LNCaP clone FGC (cell line): ENCODE results near the gene TMEM121.

Experiments
- DNase-seq: peaks from one replicate; pipeline ENCODE4 v3.0.0-alpha.2; 2011; ENCODE audit warnings: low read depth
- H3K4me3 ChIP-seq: 2 replicates; pipeline ENCODE4 v1.5.1; 2011; ENCODE audit warnings: mild to moderate bottlenecking, low read depth, low read length, control low read depth
- TF ChIP-seq, protein P1 (sequence below): IDR thresholded peaks from 2 replicates; pipeline ENCODE4 v1.5.1; 2012; ENCODE audit warnings: mild to moderate bottlenecking; ENCODE audit not compliant: control insufficient read depth, insufficient read depth; ENCODE audit errors: extremely low read depth

The TMEM121 gene

DNA sequence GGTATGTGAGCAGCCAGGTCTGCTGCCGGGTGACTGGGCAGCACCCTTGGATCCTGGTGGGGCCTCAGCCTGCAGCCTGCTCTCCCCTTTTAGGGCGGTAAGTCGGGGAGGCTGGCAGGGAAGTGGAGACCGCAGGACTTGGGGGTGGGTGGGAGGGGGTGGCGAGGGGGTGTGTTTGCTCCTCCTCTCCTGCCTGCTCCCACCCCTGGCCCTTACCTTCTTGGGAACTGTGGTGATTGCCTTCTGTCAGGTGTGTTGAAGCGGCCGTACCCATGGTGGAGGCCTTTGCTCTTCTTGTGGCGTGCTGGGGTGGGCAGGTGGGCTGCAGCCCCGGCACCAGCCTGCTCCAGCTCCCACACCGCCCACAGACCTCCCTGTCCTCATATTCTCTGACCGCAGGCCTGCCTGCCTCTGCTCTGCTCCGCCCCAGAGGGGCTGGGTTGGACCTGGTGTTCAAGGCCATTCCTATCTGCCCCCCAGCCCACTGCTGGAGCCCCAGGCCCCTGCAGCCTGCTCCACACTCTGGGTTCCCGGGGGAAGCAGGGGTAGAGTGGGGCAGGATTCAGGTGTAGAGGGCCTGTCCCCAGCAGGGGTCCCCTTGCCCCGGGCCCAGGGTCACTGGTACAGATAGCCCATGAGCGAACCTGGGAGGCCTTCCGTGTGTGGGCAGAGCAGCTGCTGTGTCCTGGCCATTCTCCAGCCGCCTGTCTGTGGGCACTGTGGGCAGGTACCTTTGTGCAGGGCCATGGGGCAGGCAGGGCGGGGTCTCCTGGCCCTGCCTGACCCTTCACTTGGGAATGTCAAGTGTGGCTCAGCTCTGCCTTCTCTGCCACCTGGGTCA is 30.2 kb upstream of the TMEM121 start:
- TF ChIP-seq, protein P1, sequence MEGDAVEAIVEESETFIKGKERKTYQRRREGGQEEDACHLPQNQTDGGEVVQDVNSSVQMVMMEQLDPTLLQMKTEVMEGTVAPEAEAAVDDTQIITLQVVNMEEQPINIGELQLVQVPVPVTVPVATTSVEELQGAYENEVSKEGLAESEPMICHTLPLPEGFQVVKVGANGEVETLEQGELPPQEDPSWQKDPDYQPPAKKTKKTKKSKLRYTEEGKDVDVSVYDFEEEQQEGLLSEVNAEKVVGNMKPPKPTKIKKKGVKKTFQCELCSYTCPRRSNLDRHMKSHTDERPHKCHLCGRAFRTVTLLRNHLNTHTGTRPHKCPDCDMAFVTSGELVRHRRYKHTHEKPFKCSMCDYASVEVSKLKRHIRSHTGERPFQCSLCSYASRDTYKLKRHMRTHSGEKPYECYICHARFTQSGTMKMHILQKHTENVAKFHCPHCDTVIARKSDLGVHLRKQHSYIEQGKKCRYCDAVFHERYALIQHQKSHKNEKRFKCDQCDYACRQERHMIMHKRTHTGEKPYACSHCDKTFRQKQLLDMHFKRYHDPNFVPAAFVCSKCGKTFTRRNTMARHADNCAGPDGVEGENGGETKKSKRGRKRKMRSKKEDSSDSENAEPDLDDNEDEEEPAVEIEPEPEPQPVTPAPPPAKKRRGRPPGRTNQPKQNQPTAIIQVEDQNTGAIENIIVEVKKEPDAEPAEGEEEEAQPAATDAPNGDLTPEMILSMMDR, result no peak
- H3K4me3 ChIP-seq, result no peak overlapping the region
- DNase-seq, result no peak

DNA sequence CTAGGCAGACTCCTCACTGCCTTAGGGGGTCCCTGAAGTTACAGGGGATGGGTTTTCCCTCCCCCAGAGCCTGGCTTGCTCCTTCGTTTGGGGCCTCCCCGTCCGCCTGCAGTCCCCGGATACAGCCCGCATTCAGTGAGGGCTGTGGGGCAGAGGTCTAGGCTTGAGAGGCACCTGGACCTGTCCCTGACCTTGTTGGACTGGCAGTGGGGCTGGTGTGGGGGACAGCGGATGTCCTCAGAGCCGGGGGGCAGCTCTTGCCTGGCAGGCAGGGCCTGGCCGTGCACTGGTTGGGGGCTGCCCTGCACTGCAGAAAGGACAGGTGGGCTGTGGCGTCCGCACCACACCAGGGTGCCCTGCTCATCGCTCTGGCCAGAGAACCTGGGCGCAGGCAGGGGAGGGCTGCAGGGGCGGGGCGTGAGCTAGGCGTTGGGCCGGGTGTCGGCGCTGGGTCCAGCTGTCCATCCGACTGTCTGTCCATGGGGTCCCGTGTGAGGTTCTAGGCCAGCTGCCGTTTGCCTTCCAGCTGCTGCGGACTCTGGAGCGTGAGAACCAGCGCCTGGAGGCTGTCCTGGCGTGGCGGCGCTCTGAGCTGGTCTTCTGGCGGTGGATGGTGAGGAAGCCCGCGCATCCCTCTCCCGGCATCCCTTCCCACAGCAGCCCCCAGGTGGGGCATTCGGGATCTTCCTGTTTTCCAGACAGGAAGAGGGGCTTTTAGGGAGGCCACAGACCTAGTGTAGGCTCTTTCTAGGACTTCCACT is 29.4 kb upstream of the TMEM121 start:
- TF ChIP-seq, protein P1, result no peak
- DNase-seq, result no peak
- H3K4me3 ChIP-seq, result no peak overlapping the region

DNA sequence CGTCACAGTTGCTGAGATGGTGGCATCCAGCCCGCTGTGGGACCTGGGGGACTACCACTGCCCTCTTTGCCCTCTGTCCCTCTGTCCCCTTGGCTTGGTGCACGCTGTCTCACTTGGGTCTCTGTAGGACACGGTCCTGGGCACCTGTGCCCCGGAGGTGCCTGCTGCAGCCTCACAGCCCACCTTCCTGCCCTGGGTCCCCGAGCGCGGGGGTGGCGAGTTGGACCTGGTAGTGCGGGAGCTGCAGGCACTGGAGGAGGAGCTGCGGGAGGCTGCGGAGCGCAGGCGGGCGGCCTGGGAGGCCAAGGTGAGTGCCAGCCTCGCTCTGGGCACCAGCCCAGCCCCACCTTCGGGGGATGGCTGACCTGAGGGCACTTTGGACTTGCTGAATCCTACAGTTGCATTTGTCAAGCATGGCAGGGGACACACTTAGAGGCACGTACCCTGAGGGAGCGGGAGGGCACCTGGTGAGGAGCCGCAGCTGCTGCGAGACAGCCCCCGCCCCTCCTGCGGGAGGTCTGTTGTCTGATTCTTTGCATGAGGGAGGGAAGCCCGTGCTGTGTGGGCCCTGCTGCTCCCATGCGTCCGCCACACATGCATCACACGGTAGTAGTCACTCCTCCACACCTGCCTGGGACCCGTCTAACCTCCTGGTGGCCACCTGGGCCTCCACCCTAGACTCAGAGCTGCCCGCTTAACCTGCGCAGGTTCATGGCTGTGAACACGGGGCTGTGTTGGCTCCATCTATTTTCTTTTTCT is 28.5 kb upstream of the TMEM121 start:
- no peak overlapping the region for H3K4me3 ChIP-seq
- TF ChIP-seq, protein P1, result no peak
- DNase-seq, result no peak

DNA sequence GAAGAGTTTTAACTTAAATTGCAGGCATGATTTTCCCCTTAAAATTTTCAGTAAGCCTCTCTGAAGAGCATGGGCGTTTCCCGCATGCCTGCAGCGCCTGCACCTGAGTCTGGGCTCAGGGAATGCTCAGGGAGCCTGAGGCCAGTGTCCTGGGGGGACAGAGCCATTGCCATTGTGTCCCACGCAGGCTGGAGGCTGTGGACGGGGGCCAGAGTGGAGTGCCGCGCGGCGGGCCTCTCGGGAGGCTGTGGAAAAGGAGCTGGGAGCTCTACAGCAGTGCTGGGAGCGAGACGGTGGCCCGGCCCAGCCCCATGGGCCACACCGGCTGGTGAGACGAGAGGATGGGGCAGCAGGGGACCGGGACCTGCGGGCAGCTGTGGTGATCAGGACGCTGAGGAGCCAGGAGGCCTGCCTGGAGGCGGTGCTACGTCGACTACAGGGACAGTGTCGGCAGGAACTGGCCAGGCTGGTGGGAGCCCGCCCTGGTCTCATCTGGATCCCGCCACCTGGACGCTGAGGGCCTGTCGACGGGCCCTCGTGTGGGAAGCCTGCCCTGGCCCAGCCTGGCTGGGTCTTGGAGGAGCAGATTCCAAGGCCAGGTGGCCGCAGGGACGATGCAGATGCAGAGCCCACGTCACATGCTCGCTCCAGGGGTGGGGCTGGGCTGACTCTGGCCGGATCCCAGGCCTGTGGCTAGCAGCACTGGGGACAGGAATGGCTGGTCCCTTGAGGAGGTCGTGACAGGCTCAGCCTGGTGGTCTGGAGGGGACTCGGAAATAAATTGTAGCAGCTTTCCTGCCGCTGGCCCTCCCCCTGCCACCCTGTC is 27.7 kb upstream of the TMEM121 start:
- TF ChIP-seq, protein P1, result no peak
- DNase-seq, result no peak
- no peak overlapping the region for H3K4me3 ChIP-seq

DNA sequence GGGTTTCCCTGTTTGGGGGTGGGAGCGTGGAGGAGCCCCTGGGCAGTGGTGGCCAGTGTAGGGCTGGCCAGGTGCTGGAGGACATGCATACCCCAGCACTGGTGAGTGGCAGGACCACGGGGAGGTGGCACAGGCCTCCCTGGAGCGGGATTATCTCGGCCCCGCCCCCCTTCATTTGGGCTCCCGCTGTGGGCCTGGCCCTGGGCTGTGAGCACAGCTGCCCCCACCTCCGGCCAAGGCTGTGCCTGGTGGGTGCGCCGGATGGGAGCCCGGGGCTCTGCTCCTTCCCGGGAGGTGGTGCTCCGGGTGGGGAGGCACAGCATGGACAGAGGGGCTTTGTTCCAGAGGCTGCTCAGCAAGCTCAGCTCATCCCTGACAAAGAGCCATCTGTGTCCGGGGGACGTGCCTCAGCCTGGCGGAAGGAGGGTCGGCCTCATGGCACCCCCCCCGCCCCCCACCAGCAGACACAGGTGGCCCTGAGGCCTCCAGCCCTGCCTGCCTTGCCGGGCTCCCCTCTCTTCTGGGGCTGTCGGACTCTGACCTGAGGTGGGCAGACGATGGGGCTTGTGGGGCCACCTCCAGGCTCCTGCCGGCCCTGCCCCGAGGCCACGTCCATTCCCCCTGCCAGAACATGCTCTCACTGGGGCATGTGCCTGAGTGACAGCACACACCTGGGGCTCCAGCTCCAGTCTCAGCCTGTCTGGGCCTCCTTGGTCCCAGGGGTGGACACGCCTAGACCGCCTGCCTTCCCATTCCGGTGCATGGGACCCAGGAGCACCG is 26.9 kb upstream of the TMEM121 start:
- DNase-seq, result no peak
- H3K4me3 ChIP-seq, result no peak overlapping the region
- TF ChIP-seq, protein P1, result no peak
